HepG2 (cell line): Measurements from ENCODE around the gene PLA2G4B. TPM values are rescaled to one million over a fixed set of nuclear protein-coding genes. Genes with fewer than 3 reads are reported as not detected.
A peak's percentile ranks its signal among the peaks of the same experiment; 100 is the strongest.

Experiments
- ATAC-seq: fragments of 200-7000 bp; cut with Tn5 transposase; 3 replicates; pipeline ENCODE4 v1.9.1; 2020; ENCODE audit warnings: mild to moderate bottlenecking, moderate library complexity
- BruUV-seq: library from RNA; stranded (reverse); fragments of 400-500 nt; replicated peaks from 2 replicates; lab custom pipeline; 2021; lab: Mats Ljungman, UMichigan
- CTCF ChIA-PET: fragments of 300-600 bp; formaldehyde crosslinking; extraction: SDS; loops from one replicate; lab custom pipeline; 2021; ENCODE audit warnings: low total read pairs, inconsistent platforms, low intra/inter-chr PET ratio; lab: Yijun Ruan, JAX
- POLR2A ChIA-PET: fragments of 350-600 bp; sonication (Branson Sonifier 250); formaldehyde crosslinking; loops from one replicate; lab custom pipeline; 2020; ENCODE audit warnings: antibody characterized with exemption, inconsistent platforms; lab: Yijun Ruan, JAX
- DNase-seq: peaks from one replicate; pipeline ENCODE4 v3.0.0-alpha.2; 2015; ENCODE audit warnings: low spot score
- FAIRE-seq: peaks from 3 replicates; lab custom pipeline; 2011; peaks lifted over from hg19 to GRCh38; lab: Jason Lieb, UNC
- H2AFZ ChIP-seq: one replicate; pipeline ENCODE4 v1.6.1; 2011; ENCODE audit warnings: low read length, inconsistent platforms
- H3K27ac ChIP-seq: fragments of 300-600 bp; 3 replicates; pipeline ENCODE4 v1.8.0; 2011; ENCODE audit warnings: mixed run types, mild to moderate bottlenecking, mixed read lengths, low read length, inconsistent platforms; ENCODE audit not compliant: insufficient read depth; ENCODE audit errors: extremely low read length
- H3K27me3 ChIP-seq, 2 experiments: fragments of 200-600 bp in 1 of 2; 2 replicates in 1 of 2; 3 replicates in 1 of 2; pipeline versions ENCODE4 v1.6.0 to v1.8.0; 2011; ENCODE audit warnings: low read length in 2 of 2, mild to moderate bottlenecking in 2 of 2, moderate library complexity in 2 of 2, inconsistent platforms in 1 of 2; ENCODE audit not compliant: insufficient read depth in 2 of 2, control insufficient read depth in 1 of 2
- H3K36me3 ChIP-seq, 2 experiments: fragments of 200-600 bp in 1 of 2; replicated peaks in 1 of 2; 2 replicates in 1 of 2; 3 replicates in 1 of 2; pipeline versions ENCODE4 v1.5.1 to v1.8.0; 2011; ENCODE audit warnings: low read length in 2 of 2, inconsistent platforms in 1 of 2; ENCODE audit not compliant: insufficient read depth in 2 of 2, control insufficient read depth in 1 of 2
- H3K4me1 ChIP-seq: 2 replicates; pipeline ENCODE4 v1.5.1; 2012; ENCODE audit warnings: low read length, inconsistent platforms; ENCODE audit not compliant: insufficient read depth
- H3K4me2 ChIP-seq: 2 replicates; pipeline ENCODE4 v1.6.0; 2011; ENCODE audit warnings: low read depth, low read length, inconsistent platforms
- H3K4me3 ChIP-seq, 3 experiments: fragments of 200-600 bp in 1 of 3; sonication (generic), shearing (Covaris generic) in 1 of 3; replicated peaks in 1 of 3; 2 replicates each; pipeline ENCODE4 v1.5.1; 2011 to 2016; ENCODE audit warnings: low read length in 3 of 3, inconsistent platforms in 2 of 3, low read depth in 2 of 3, mild to moderate bottlenecking in 2 of 3, control low read depth in 1 of 3, mixed read lengths in 1 of 3; ENCODE audit not compliant: insufficient read depth in 1 of 3
- H3K79me2 ChIP-seq: one replicate; pipeline ENCODE4 v1.6.1; 2011; ENCODE audit warnings: low read length, inconsistent platforms; ENCODE audit not compliant: insufficient read depth
- H3K9ac ChIP-seq: 2 replicates; pipeline ENCODE4 v1.6.0; 2011; ENCODE audit warnings: mild to moderate bottlenecking, low read depth, low read length, inconsistent platforms; ENCODE audit not compliant: insufficient read depth
- H3K9me3 ChIP-seq: 2 replicates; pipeline ENCODE4 v1.5.1; 2012; ENCODE audit warnings: mild to moderate bottlenecking, low read length
- H4K20me1 ChIP-seq: 2 replicates; pipeline ENCODE4 v1.6.0; 2011; ENCODE audit warnings: inconsistent platforms, mild to moderate bottlenecking, low read length, moderate library complexity; ENCODE audit not compliant: insufficient read depth
- MBD4 ChIP-seq: IDR thresholded peaks from 2 replicates; pipeline ENCODE4 v1.6.1; 2012; ENCODE audit warnings: low read length, inconsistent platforms, borderline replicate concordance
- MTF2 ChIP-seq: sonication (generic); formaldehyde crosslinking; IDR thresholded peaks from 2 replicates; pipeline ENCODE4 v1.5.0; 2020; ENCODE audit warnings: missing genetic modification reagents, borderline replicate concordance
- MZF1 ChIP-seq: sonication (generic); formaldehyde crosslinking; IDR thresholded peaks from 2 replicates; pipeline ENCODE4 v1.8.1; 2023; ENCODE audit warnings: mild to moderate bottlenecking, missing genetic modification reagents, borderline replicate concordance
- POLR2AphosphoS5 ChIP-seq: IDR thresholded peaks from 2 replicates; pipeline ENCODE4 v1.6.1; 2012; ENCODE audit warnings: low read depth, low read length
- RAD21 ChIP-seq: fragments of 450-650 bp; formaldehyde crosslinking; IDR thresholded peaks from 2 replicates; pipeline ENCODE4 v1.5.0; 2020; ENCODE audit warnings: mild to moderate bottlenecking
- SNAI1 ChIP-seq: sonication (generic); formaldehyde crosslinking; IDR thresholded peaks from 2 replicates; pipeline ENCODE4 v1.5.0; 2020; ENCODE audit warnings: mild to moderate bottlenecking, missing genetic modification reagents, borderline replicate concordance
- TBP ChIP-seq: sonication (generic); formaldehyde crosslinking; IDR thresholded peaks from 2 replicates; pipeline ENCODE4 v1.5.0; 2020; ENCODE audit warnings: missing genetic modification reagents
- U2AF2 ChIP-seq: fragments of 200-400 bp; formaldehyde crosslinking; IDR thresholded peaks from 2 replicates; pipeline ENCODE4 v1.6.1; 2017; ENCODE audit warnings: low read depth, mild to moderate bottlenecking, low read length
- ZNF101 ChIP-seq: sonication (generic); formaldehyde crosslinking; IDR thresholded peaks from 2 replicates; pipeline ENCODE4 v1.4.0; 2020; ENCODE audit warnings: mild to moderate bottlenecking, low read depth, missing genetic modification reagents, borderline replicate concordance
- ZNF33B ChIP-seq: sonication (generic); formaldehyde crosslinking; IDR thresholded peaks from 2 replicates; pipeline ENCODE4 v1.5.1; 2020; ENCODE audit warnings: mild to moderate bottlenecking, missing genetic modification reagents
- ZNF546 ChIP-seq: sonication (generic); formaldehyde crosslinking; conservative IDR thresholded peaks from 2 replicates; pipeline ENCODE4 v1.8.1; 2023; ENCODE audit warnings: mild to moderate bottlenecking, missing genetic modification reagents
- ZNF598 ChIP-seq: sonication (generic); formaldehyde crosslinking; IDR thresholded peaks from 2 replicates; pipeline ENCODE4 v1.5.1; 2020; ENCODE audit warnings: mild to moderate bottlenecking, missing genetic modification reagents, borderline replicate concordance
- ZNF773 ChIP-seq: sonication (generic); formaldehyde crosslinking; IDR thresholded peaks from 2 replicates; pipeline ENCODE4 v1.4.0; 2020; ENCODE audit warnings: missing genetic modification reagents, borderline replicate concordance
- ZNF879 ChIP-seq: sonication (generic); formaldehyde crosslinking; IDR thresholded peaks from 2 replicates; pipeline ENCODE4 v1.8.1; 2023; ENCODE audit warnings: missing genetic modification reagents
- ZSCAN22 ChIP-seq: sonication (generic); formaldehyde crosslinking; IDR thresholded peaks from 2 replicates; pipeline ENCODE4 v1.4.0; 2020; ENCODE audit warnings: mild to moderate bottlenecking, missing genetic modification reagents
- WGBS: methylation state at CpG from one replicate; pipeline ENCODE4 v1.1.6; 2017; ENCODE audit warnings: low lambda C conversion rate; 5-methylcytosine and 5-hydroxymethylcytosine counted together
- in situ Hi-C: cut with HindIII; loops from 2 replicates; pipeline ENCODE4 v1.10.0; 2017; ENCODE audit warnings: low pct_unique_long_range_greater_than_20kb; ENCODE audit not compliant: extremely low pct_ligation_motif_present
- intact Hi-C: fragments of 100-400 bp; cut with micrococcal nuclease; formaldehyde crosslinking; loops from one replicate; pipeline ENCODE4 v1.10.0; 2022; ENCODE audit not compliant: unreplicated experiment
- polyA plus RNA-seq, 8 experiments: library from polyadenylated mRNA; depleted of rRNA in 3 of 8; stranded (reverse) in 7 of 8; unstranded in 1 of 8; fragments of >200 nt; fragmentation: Illumina TruSeq in 4 of 8; extraction: Trizol in 4 of 8; gene quantifications; 2 replicates each; pipeline versions ENCODE4 v1.2.1 to v1.2.3, GENCODE V29; 2011 to 2016; ENCODE audit warnings: low read depth in 4 of 8, missing spikeins in 1 of 8, mixed read lengths in 1 of 8; ENCODE audit not compliant: insufficient read depth in 1 of 8
- total RNA-seq, 5 experiments: library from RNA; depleted of rRNA; stranded (reverse); fragments of >200 nt; fragmentation: Illumina TruSeq; extraction: Trizol; gene quantifications; 2 replicates each; pipeline ENCODE4 v1.2.3, GENCODE V29; 2016; ENCODE audit warnings: low read depth in 1 of 5
- TF ChIP-seq, protein P1 (sequence below): IDR thresholded peaks from 2 replicates; pipeline ENCODE4 v1.4.0; 2020; ENCODE audit warnings: mild to moderate bottlenecking, missing genetic modification reagents
- TF ChIP-seq, protein P2 (sequence below): sonication (generic); formaldehyde crosslinking; IDR thresholded peaks from 2 replicates; pipeline ENCODE4 v1.5.1; 2020; ENCODE audit warnings: mild to moderate bottlenecking, missing genetic modification reagents, borderline replicate concordance

PLA2G4B gene
- total and polyA plus RNA-seq, 2 of the 13 experiments (the other 11 are each of a cell fraction or from before 2014, with no cell fraction given) = 5.1 to 8.0 TPM

DNA sequence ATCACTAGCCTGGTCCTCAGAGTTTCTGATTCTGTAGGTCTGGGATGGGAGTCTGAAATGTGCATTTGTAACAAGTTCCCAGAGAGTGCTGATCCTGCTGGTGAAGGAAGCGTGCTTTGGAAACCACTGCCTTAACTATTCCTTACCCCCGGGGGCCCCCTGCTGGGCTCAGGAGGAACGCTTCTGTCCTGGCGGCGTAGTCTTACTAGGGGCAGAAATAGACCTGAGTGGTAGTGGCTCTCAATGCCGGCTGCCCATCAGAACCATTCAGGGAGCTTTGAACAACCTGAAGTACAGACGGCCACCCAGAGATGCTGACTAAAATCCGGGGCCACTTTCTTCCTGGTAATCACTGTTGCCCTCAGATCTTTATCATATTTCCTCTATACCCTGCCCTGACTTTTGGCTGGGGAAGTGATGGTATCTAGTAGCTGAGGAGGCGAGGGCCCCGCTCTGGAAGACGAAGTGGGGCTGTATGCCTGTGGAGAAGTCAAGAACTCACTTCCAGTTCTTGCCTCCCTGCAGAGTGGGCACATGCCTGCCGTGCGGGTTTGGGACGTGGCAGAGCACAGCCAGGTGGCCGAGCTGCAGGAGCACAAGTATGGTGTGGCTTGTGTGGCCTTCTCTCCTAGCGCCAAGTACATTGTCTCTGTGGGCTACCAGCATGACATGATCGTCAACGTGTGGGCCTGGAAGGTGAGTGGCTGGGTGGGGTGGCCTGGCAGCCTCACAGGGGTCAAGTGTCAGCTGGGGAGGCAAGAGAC lies 27.0 kb upstream of the PLA2G4B start:
- no peaks in the 10 kb centered on the region for H3K79me2 ChIP-seq
- no peak for TF ChIP-seq ZNF773 (CRISPR knock-in tag)
- TF ChIP-seq ZNF101 (CRISPR knock-in tag) = no peak
- TF ChIP-seq ZSCAN22 = no peak
- no peak for TF ChIP-seq MZF1 (CRISPR knock-in tag)
- no peak for TF ChIP-seq SNAI1 (CRISPR knock-in tag)
- TF ChIP-seq ZNF546 (CRISPR knock-in tag) = 0 out of 2 replicates have a peak, but pooled peaks have one; percentile 34
- peak; percentile 95 for TF ChIP-seq RAD21 (CRISPR knock-in tag)
- no peak for TF ChIP-seq U2AF2
- peak; percentile 35; the same call in 1 of the 2 replicates for TF ChIP-seq ZNF33B (CRISPR knock-in tag)
- TF ChIP-seq ZNF598 = no peak; the same call in 1 of the 2 replicates
- TF ChIP-seq MTF2 (CRISPR knock-in tag) = 0 out of 2 replicates have a peak, but pooled peaks have one; percentile 54
- no peak for TF ChIP-seq ZNF879 (CRISPR knock-in tag)
- no peak for TF ChIP-seq POLR2AphosphoS5
- TF ChIP-seq, protein P1, sequence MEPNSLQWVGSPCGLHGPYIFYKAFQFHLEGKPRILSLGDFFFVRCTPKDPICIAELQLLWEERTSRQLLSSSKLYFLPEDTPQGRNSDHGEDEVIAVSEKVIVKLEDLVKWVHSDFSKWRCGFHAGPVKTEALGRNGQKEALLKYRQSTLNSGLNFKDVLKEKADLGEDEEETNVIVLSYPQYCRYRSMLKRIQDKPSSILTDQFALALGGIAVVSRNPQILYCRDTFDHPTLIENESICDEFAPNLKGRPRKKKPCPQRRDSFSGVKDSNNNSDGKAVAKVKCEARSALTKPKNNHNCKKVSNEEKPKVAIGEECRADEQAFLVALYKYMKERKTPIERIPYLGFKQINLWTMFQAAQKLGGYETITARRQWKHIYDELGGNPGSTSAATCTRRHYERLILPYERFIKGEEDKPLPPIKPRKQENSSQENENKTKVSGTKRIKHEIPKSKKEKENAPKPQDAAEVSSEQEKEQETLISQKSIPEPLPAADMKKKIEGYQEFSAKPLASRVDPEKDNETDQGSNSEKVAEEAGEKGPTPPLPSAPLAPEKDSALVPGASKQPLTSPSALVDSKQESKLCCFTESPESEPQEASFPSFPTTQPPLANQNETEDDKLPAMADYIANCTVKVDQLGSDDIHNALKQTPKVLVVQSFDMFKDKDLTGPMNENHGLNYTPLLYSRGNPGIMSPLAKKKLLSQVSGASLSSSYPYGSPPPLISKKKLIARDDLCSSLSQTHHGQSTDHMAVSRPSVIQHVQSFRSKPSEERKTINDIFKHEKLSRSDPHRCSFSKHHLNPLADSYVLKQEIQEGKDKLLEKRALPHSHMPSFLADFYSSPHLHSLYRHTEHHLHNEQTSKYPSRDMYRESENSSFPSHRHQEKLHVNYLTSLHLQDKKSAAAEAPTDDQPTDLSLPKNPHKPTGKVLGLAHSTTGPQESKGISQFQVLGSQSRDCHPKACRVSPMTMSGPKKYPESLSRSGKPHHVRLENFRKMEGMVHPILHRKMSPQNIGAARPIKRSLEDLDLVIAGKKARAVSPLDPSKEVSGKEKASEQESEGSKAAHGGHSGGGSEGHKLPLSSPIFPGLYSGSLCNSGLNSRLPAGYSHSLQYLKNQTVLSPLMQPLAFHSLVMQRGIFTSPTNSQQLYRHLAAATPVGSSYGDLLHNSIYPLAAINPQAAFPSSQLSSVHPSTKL = peak; percentile 27; the same call in 1 of the 2 replicates
- TF ChIP-seq, protein P2, sequence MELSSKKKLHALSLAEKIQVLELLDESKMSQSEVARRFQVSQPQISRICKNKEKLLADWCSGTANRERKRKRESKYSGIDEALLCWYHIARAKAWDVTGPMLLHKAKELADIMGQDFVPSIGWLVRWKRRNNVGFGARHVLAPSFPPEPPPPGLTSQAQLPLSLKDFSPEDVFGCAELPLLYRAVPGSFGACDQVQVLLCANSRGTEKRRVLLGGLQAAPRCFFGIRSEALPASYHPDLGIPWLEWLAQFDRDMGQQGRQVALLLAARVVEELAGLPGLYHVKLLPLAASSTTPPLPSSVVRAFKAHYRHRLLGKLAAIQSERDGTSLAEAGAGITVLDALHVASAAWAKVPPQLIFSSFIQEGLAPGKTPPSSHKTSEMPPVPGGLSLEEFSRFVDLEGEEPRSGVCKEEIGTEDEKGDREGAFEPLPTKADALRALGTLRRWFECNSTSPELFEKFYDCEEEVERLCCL (CRISPR knock-in tag) = no peak
- TF ChIP-seq MBD4 = no peak
- TF ChIP-seq TBP = no peak

More for the DNA sequence above, 27.0 kb upstream of the PLA2G4B start:
- no peaks in the 10 kb centered on the region for H3K27me3 ChIP-seq
- no peak overlapping the region for H3K27ac ChIP-seq
- FAIRE-seq = peak; percentile 88
- H2AFZ ChIP-seq = no peak overlapping the region
- 27% methylated on average over 9 of the region's 18 CpGs for WGBS
- H3K4me2 ChIP-seq = no peak overlapping the region
- intact Hi-C loops (loop anchor here (1.0 to 5.0 kb wide), 2 partner anchors 39 to 249 kb away; no protein-coding TSS in a partner anchor), in situ Hi-C loops (loop anchor here (5.0 kb wide), 1 partner anchor 39 kb away; the partner anchor contains the start of gene MAPKBP1)
- H3K36me3 ChIP-seq = peaks cover 3 to 10% of the 10 kb centered on the region in 2 experiments; a peak in 1 of 5 replicates
- ATAC-seq = peak; percentile 93
- H4K20me1 ChIP-seq = no peaks in the 10 kb centered on the region
- no peaks in the 10 kb centered on the region for H3K9me3 ChIP-seq
- H3K4me3 ChIP-seq = no peak overlapping the region
- peak; percentile 69 for DNase-seq
- ChIA-PET POLR2A (interaction anchor here (1.4 to 3.4 kb wide), 2 partner anchors 38 to 267 kb away, joined by 3 to 20 read pairs; partner anchors contain the start of genes MAPKBP1 and RPAP1), CTCF (interaction anchor here (4.8 kb wide), 1 partner anchor 39 kb away, joined by 98 read pairs; the partner anchor contains the start of gene MAPKBP1)
- H3K4me1 ChIP-seq = no peaks in the 10 kb centered on the region
- BruUV-seq = no TSS peak
- H3K9ac ChIP-seq = no peak overlapping the region
